CD4-positive, alpha-beta T cell treated with Interleukin-4 for 4 hours (primary cell): ENCODE data around the gene DIS3L2.
"Not testable (repeated sequence)": the region's sequence is repeated elsewhere in the genome, so short reads cannot be mapped to it uniquely, and the experiment has no call there.

ENCODE experiments used
- DNase-seq: peaks from one replicate; pipeline ENCODE4 v3.0.0-alpha.2; 2020

The DIS3L2 gene

DNA sequence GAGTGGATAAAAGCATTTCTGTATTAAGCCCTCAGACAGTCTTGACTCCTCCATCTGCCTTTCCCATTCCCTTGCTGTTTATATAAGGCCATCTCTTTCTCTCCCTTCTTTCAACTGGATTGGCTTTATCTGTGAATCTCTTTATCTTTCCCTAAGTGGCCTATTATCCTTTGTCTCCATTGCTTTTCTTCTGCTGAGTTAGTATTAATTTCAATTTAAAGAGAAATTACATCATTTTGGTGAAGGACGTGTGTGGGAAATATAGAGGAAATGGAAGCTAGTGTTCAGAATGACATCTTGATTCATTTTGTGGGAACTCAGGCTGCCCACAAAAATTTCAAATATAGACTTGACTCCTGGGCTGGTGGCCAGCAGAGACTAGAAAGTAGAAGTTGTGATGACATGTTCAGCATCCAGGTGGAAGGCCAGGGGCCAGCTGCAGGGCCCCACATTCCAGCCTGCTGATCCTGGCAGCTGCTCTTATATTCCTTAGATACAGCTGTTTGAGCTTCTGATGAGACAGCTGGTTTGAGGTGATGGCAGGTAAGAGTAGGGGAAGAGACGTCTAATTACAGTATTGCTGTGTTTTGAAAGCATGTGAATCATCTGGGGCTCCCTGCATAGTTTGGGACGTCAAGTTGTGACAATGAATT is 52.3 kb downstream of the DIS3L2 start:
- DNase-seq, result no peak

DNA sequence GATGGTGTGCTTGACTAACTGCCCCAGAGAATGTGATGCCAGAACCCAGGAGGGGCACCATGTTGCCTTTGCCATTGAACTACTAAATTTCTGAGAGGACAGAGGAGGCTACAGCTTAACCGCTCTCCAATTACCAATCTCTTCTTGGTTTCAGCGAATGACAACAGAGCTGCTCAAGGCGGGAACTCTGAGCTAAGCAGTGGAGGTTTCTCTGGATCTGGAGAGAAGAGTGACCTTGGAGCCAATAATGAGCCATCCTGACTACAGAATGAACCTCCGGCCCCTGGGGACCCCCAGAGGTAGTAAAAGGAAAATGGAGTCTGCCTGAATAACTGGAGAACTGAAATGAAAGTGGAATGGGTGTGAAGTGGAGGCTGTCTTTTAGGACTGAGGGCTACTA is 53.2 kb downstream of the DIS3L2 start:
- DNase-seq, result no peak

DNA sequence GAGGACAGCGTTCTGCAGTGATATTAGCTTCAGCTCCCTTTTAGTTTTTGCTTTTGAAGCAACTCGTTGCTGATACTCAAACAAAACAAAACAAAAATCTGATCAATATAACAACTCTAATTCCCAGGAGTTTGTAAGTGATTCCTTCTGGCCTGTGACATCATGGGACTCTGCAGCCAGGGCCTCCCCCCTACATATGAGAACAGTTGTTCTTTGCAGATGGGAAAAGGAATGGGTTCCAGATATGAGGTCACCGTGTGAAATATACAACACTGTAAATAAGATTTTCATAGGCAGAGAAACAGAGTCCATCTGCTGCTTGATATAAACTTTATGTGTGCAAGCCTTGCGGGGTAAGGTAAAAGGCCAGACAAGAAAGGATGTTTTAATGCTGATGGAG is 56.7 kb downstream of the DIS3L2 start:
- DNase-seq, result no peak

GRCh38 chr2:232022718-232023117 is 61.2 kb downstream of the DIS3L2 start:
- no peak for DNase-seq

DNA sequence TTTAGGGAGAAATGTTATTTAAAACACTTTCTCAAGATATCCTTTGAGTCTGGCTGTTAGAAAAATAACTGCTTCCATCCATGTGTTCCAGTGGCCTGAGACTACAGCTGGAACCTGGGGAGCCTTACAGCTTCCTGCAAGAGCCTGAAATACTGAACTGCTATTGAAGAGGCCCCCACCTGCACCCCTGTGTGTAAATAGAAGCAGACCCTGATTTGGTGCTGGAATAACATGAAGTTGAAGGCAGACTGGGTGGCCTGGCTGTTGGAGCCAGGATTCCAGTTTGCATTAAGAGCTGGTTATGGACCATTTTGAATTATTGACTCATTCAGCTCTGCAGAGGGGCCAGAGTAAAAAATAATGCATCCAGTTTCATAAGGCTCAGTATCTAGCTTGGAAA is 61.9 kb downstream of the DIS3L2 start:
- no peak for DNase-seq

GRCh38 chr2:232024457-232024856 is 62.9 kb downstream of the DIS3L2 start:
- DNase-seq, result no peak

DNA sequence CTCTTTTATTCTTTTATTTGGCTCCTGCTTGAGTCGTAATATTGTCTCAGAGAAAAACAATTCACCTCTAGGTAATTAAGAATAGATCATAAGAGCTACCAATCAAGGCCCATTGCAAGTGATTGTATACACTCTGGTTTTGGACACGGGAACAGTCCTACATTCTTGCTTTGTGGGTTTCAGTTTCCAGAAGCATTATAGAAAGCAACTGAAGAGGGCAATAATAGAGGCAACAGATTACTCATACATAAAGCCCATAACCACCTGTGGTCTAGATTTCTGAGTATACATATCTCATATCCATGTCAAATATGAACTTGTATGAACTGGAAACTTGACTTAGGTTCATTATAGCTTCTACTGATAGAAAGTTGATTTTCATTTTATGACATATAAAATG is 65.4 kb downstream of the DIS3L2 start:
- DNase-seq, result no peak

- DNase-seq, result no peak
Observed at GRCh38 chr2:232027530-232027929, 66.0 kb downstream of the DIS3L2 start.

GRCh38 chr2:232028071-232028470 is 66.6 kb downstream of the DIS3L2 start:
- DNase-seq, result no peak

GRCh38 chr2:232028631-232029030 is 67.1 kb downstream of the DIS3L2 start:
- no peak for DNase-seq

- DNase-seq, result no peak
Observed at GRCh38 chr2:232029346-232029745, 67.8 kb downstream of the DIS3L2 start.

DNA sequence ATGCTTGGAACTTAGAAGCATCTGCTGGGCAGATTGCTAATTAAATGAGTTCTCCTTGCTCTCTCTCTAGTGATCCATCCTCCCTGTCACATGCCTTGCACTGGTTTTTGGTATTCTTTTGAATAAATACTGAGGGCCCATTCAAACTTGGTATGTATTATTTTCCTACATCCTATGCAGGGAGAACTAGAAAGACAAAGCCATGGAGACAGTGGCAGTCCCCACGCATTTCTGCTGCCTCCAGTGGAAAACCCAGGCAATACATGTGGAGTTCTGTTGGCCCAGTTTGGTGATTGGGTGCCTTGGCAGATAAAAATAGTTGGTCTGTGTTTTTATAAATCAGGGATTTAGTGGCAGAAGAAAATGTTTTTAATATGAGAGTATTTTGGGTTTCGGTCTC is 68.7 kb downstream of the DIS3L2 start:
- no peak for DNase-seq

DNA sequence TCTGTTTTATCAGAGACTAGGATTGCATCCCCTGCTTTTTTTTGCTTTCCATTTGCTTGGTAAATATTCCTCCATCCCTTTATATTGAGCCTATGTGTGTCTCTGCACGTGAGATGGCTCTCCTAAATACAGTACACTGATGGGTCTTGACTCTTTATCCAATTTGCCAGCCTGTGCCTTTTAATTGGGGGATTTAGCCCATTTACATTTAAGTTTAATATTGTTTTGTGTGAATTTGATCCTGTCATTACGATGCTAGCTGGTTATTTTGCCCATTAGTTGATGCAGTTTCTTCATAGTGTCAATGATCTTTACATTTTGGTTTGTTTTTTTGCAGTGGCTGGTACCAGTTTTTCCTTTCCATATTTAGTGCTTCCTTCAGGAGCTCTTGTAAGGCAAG is 73.8 kb downstream of the DIS3L2 start:
- DNase-seq, result not testable (repeated sequence)

DNA sequence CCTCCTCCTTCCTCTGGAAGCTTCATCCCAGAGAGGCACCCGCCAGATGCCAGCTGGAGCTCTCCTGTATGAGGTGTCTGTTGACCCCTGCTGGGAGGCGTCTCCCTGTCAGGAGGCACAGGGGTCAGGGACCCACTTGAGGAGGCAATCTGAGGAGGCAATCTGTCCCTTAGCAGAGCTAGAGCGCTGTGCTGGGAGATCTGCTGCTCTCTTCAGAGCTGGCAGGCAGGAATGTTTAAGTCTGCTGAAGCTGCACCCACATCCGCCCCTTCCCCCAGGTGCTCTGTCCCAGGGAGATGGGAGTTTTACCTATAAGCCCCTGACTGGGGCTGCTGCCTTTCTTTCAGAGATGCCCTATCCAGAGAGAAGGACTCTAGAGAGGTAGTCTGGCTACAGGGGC is 75.4 kb downstream of the DIS3L2 start:
- DNase-seq, result not testable (repeated sequence)

DNA sequence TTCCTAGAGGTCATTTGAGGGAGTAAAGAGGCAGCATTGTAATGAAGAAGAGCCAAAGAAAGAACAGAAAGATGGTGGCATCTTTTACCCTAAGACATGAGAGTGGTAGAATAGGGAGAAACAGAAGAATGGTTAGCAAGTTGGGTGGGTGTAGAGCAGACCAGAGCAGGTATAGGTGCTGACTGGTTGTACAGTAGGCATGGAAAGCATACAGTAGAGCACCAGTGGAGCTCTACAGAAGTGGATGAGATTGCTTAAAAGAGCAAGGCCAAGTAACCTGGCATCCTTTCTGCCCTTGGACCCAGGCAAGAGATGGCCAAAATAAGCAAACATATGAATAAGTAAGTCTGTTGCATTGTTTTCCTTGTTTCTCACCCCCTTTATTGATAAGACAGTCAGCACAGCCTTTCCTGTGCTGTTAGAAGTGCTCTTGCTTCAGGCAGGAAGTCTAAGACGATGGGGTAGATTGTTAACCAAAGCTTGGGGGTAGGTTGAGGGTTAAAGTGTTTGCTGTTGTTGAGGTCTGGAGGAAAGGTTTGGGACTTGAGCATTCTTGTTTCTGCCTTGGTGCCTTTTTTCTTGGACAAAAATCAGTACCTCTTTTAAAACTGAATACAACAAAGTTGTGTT is 76.9 kb downstream of the DIS3L2 start:
- no peak for DNase-seq

GRCh38 chr2:232038881-232039485 is 77.5 kb downstream of the DIS3L2 start:
- no peak for DNase-seq

DNA sequence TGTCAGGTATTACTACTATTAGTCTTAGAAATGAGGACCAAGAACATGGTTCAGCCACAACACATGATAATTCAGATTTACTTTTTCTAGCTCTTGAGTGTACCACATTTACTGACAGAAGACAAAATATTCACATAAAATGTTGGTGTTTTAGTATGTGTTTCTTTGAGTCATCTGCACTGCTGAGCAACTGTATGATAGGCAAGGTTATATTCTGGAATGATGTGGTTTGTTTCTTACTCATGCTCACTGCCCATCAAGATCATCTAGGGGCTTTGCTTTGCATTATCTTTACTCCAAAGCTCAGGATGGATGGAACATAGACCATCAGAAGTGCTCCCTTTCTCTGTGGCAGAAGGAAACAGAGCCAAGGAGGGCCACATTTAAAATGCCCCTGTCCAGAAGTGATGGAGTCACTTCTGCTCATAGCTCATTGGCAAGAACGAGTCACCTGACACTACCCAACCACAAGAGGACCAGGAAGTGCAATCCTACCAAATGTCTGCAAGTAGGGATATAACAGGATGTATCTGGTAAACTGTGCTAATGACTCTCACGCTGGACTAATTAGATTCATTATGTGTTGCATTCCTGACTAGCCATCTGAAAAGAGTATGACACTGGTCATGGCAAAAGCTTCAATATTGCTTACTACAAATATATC is 81.5 kb downstream of the DIS3L2 start:
- no peak for DNase-seq

DNA sequence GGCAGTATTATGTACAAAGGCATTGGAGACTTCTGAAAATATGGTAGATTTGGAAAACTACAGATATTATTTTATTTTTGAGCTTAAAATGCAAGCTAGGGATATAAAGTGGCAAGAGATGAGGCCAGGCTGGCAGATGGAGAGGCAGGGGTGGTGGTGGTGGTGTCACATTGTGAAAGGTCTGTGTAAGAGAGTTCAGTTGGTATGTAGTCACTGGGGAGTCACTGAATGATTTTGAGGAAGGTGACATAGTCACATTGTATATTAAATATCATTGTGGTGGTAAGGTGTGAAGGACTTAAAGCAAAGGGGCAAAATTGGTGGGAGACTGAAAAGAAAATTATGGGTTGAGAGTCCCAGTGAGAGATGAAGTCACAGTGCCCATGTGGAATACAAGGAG is 82.5 kb downstream of the DIS3L2 start:
- no peak for DNase-seq

GRCh38 chr2:232049350-232049749 is 87.8 kb downstream of the DIS3L2 start:
- no peak for DNase-seq

DNA sequence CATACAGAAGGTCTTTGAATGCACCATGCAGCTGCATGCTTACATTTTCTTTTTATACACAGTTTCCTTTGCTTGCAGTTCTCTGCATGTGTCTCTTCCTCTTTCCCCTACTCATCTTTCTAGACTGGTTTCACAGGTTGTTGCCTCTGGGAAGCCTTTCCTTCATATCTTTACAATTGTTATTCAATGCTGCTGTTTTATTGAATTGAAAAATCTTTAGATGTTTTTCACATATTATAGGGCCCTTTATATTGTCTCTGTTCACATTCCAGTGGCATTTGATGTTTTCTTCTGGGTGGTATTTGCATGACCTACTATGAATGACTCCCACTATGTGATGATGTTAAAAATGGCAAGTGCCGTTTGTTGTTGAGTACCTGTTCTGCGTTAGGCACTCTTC is 91.1 kb downstream of the DIS3L2 start:
- DNase-seq, result no peak

DNA sequence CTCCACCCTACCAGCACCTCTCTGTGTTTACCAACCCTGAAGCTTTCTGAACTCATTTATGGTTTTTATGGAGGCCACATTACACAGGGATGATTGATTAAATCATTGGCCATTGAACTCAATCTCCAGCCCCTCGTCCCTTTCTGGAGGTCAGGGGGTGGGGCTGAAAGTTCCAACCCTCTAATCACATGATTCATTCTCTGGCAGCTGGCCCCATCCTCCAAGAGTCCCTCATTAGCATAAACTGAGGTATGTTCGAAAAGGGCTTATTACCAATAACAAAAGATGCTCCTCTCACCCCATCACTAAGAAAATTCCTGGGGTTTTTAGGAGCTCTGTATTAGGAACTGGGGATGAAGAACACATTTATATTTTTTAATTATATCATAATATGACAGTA is 92.3 kb downstream of the DIS3L2 start:
- no peak for DNase-seq

DNA sequence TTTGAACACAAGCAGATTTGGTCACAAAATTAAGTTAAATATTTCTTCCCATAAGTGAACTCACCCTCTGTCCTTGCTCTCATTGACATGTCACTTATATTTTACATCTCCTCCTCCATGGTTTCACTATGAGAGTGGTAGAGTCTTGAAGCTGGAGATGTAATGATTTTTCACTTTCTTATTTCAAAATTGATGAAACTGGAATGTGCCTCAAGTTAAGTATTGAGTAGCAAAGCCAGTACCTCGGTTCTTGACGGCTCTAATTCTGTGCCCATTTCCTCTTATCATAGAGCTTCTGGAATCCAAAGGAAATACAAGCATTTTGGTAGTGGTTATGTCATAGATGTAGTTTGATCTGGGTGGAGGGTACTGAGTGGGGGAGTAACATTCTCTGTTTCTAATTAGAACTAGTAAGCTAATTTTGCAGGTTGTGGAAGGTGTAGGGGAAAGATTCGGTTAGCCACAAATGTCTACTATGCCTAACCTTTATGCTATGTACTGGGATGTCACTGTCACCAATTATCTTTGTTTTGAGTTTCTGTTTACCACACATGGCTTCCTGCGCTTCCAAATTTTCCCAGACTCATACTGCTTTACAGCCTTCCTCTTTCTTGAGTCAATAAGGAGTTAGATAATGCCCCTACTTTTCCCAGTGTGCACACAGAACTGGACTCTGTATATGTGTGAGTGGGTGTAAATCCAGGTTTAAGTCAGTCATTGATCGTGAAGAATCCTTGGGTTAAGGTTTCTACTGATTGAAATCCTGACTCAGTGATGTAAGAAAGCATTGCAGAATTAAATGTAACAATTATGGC is 96.8 kb downstream of the DIS3L2 start:
- no peak for DNase-seq

DNA sequence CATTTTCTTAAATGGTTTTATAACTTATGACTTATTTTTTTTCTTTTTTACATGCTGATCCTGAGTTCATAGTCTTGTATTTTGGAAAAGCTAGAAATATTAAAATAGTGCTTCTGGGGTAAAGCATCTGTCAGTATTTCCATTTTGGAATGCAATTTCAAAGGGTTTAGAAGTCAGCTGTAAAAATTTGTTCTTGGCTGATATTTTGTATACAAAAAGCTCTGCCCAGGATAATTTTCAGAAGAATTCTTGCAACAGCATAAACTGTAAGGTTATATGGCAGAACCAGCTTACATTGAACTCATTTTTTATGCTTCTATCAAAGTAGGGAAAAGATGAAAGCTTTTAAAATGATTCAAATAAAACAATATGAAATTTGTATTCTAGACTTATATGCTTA is 97.4 kb downstream of the DIS3L2 start:
- no peak for DNase-seq
